Embryonic facial prominence (tissue), 1 donor: ENCODE measurements around the gene STX16.

Source experiments
- DNase-seq: peaks from one replicate; pipeline ENCODE4 v3.0.0-alpha.2; 2016; ENCODE audit errors: extremely low spot score

Gene STX16

GRCh38 chr20:58697201-58697866 is 46.3 kb downstream of the STX16 start:
- no peak for DNase-seq

- no peak for DNase-seq
Observed at GRCh38 chr20:58697867-58698703, 47.0 kb downstream of the STX16 start.

- no peak for DNase-seq
Observed at GRCh38 chr20:58698741-58699622, 47.9 kb downstream of the STX16 start.

GRCh38 chr20:58699623-58700107 is 48.6 kb downstream of the STX16 start:
- no peak for DNase-seq

GRCh38 chr20:58700121-58700821 is 49.2 kb downstream of the STX16 start:
- DNase-seq: no peak

- DNase-seq: no peak
Observed at GRCh38 chr20:58700823-58701222, 49.7 kb downstream of the STX16 start.

GRCh38 chr20:58701431-58702160 is 50.5 kb downstream of the STX16 start:
- no peak for DNase-seq

- no peak for DNase-seq
Observed at GRCh38 chr20:58702161-58702510, 51.1 kb downstream of the STX16 start.

- DNase-seq: no peak
Observed at GRCh38 chr20:58702859-58703648, 52.0 kb downstream of the STX16 start.

- DNase-seq: no peak
Observed at GRCh38 chr20:58703765-58704371, 52.8 kb downstream of the STX16 start.

- no peak for DNase-seq
Observed at GRCh38 chr20:58705208-58705926, 54.3 kb downstream of the STX16 start.

GRCh38 chr20:58706150-58706892 is 55.2 kb downstream of the STX16 start:
- DNase-seq: no peak

GRCh38 chr20:58706975-58707681 is 56.0 kb downstream of the STX16 start:
- no peak for DNase-seq

- no peak for DNase-seq
Observed at GRCh38 chr20:58707770-58708169, 56.7 kb downstream of the STX16 start.

- no peak for DNase-seq
Observed at GRCh38 chr20:58708246-58708931, 57.3 kb downstream of the STX16 start.

GRCh38 chr20:58709013-58709702 is 58.1 kb downstream of the STX16 start:
- no peak for DNase-seq
